ENCODE results near the gene PHOSPHO1.
A peak's percentile ranks its signal among the peaks of the same experiment; 100 is the strongest.

Gene PHOSPHO1

GRCh38 chr17:49241692-49242397, 11.3 kb upstream of the PHOSPHO1 start:
- DNase-seq, result no peak

GRCh38 chr17:49241040-49241439, 10.5 kb upstream of the PHOSPHO1 start:
- DNase-seq, result no peak

- DNase-seq, result no peak
Measured at GRCh38 chr17:49240619-49241018, 10.0 kb upstream of the PHOSPHO1 start.

GRCh38 chr17:49239963-49240362, 9.4 kb upstream of the PHOSPHO1 start:
- no peak for DNase-seq

GRCh38 chr17:49235896-49236295, 5.3 kb upstream of the PHOSPHO1 start:
- no peak for DNase-seq

GRCh38 chr17:49234509-49235080, 4.0 kb upstream of the PHOSPHO1 start:
- DNase-seq, result no peak

- DNase-seq, result no peak
Measured at GRCh38 chr17:49231563-49231894, 942 bp upstream of the PHOSPHO1 start.

GRCh38 chr17:49229805-49230600, 584 bp downstream of the PHOSPHO1 start:
- DNase-seq, result no peak

GRCh38 chr17:49229076-49229804, 1.3 kb downstream of the PHOSPHO1 start:
- no peak for DNase-seq

GRCh38 chr17:49227436-49228261, 2.9 kb downstream of the PHOSPHO1 start:
- DNase-seq, result peak; percentile 67

GRCh38 chr17:49226771-49227435, 3.7 kb downstream of the PHOSPHO1 start:
- DNase-seq, result no peak

GRCh38 chr17:49225554-49226236, 4.9 kb downstream of the PHOSPHO1 start:
- no peak for DNase-seq

- no peak for DNase-seq
Measured at GRCh38 chr17:49224997-49225337, 5.6 kb downstream of the PHOSPHO1 start.

GRCh38 chr17:49224198-49224996, 6.2 kb downstream of the PHOSPHO1 start:
- no peak for DNase-seq

GRCh38 chr17:49223517-49224197, 6.9 kb downstream of the PHOSPHO1 start:
- peak; percentile 10 for DNase-seq

GRCh38 chr17:49223168-49223516, 7.4 kb downstream of the PHOSPHO1 start:
- no peak for DNase-seq

GRCh38 chr17:49219987-49220386, 10.6 kb downstream of the PHOSPHO1 start:
- DNase-seq, result no peak

- DNase-seq, result no peak
Measured at GRCh38 chr17:49218941-49219913, 11.4 kb downstream of the PHOSPHO1 start.

Data from NCI-H1694 (cell line).